Measurements from ENCODE around the gene FOXP1. TPM values are rescaled to one million over a fixed set of nuclear protein-coding genes. Genes with fewer than 3 reads are reported as not detected.

The FOXP1 gene
- total and polyA plus RNA-seq, 9 of the 15 experiments (the other 6 are each of a cell fraction or from before 2014, with no cell fraction given), result 7.7 to 34.5 (median 13.7) TPM

DNA sequence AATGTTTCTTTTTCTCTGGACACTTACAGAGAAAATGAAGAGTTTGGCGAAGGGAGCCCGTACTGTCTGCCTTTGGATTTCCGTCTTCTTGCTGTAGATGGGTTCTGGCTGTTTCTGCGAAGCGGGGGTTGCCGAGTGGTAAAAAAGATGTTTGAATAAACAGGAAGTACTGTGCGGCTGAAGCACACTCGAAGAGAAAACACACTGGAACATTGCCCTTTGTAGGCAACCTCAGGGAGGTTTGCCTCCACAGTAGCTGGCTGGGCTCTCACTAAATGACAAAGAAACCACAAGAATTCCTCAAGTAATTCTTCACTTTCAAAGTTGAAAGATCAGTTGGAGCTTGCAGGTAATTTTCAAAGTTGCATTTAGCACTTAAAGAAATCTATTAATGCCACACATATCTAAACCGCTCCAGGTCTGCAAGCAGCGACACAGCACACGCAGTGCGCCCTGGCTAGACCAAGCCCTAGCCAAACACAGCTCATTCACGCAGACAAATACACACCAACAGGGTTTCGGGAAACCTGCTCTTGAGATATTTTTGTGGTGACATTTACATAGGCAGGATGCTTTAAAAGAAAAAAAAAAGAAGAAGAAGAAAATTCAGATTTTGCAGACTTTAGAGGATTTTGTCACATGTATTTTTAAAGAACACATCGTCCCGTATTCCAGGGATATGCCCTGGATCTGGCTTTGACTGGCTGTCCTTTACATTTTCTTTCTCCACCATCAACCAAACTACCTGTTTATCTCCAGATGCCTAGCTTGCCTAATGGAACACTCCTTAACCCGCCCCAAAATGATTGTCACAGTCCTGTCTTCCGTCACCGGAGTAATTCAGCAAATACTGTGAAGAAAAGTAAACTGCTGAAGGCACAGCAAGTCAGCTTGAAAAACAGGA lies 452.8 kb downstream of the FOXP1 start (continued):
- TF ChIP-seq FOXJ2 (tag; IDR thresholded peaks at IDR 0.05) (peak; percentile 68), HNRNPLL (IDR thresholded peaks at IDR 0.05; ENCODE audit: low read depth, low read length, poor library complexity, severe bottlenecking) (no peak), MTF1 (CRISPR knock-in tag; IDR thresholded peaks at IDR 0.05; ENCODE audit: borderline replicate concordance) (no peak), NR2C1 (IDR thresholded peaks at IDR 0.05) (no peak), NR2C1 (tag; IDR thresholded peaks at IDR 0.05) (no peak), CTBP1 (IDR thresholded peaks at IDR 0.05; ENCODE audit: borderline replicate concordance) (peak; percentile 32), MAZ (CRISPR knock-in tag; conservative IDR thresholded peaks at IDR 0.05 in 1 of 2, IDR thresholded peaks at IDR 0.05 in 1 of 2) (0 out of 4 replicates have a peak, but pooled peaks of 1 of the 2 experiments have one; percentile 19), SPI1 (IDR thresholded peaks at IDR 0.05; ENCODE audit: borderline replicate concordance, low read depth, low read length) (0 out of 2 replicates have a peak, but pooled peaks have one; percentile 40), PCBP2 (IDR thresholded peaks at IDR 0.05; ENCODE audit: low read depth, low read length, poor library complexity, severe bottlenecking) (no peak), TBP (optimal IDR thresholded peaks at IDR 0.05; ENCODE audit: low read depth, low read length) (peak; percentile 46), ZNF764 (CRISPR knock-in tag; IDR thresholded peaks at IDR 0.05; ENCODE audit: low read depth) (no peak), ZBTB8A (IDR thresholded peaks at IDR 0.05; ENCODE audit: partially characterized antibody) (no peak), PHF8 (IDR thresholded peaks at IDR 0.05; ENCODE audit: borderline replicate concordance, low read length) (peak; percentile 25; the same call in 1 of the 2 replicates), ZNF644 (tag; IDR thresholded peaks at IDR 0.05; ENCODE audit: low read depth) (no peak), SUPT5H (IDR thresholded peaks at IDR 0.05) (0 out of 2 replicates have a peak, but pooled peaks have one; percentile 38), ESRRA (IDR thresholded peaks at IDR 0.05; ENCODE audit: borderline replicate concordance, low read depth) (0 out of 2 replicates have a peak, but pooled peaks have one; percentile 16), MCM2 (IDR thresholded peaks at IDR 0.05; ENCODE audit: low read depth) (no peak), NUFIP1 (IDR thresholded peaks at IDR 0.05; ENCODE audit: partially characterized antibody) (no peak), ZBTB43 (CRISPR knock-in tag; IDR thresholded peaks at IDR 0.05) (no peak), ELF1 (tag; IDR thresholded peaks at IDR 0.05) (peak; percentile 66; the same call in 1 of the 2 replicates), ZFP30 (CRISPR knock-in tag; IDR thresholded peaks at IDR 0.05; ENCODE audit: borderline replicate concordance) (no peak), ZNF175 (CRISPR knock-in tag; IDR thresholded peaks at IDR 0.05; ENCODE audit: low read depth) (no peak), CREB1 (IDR thresholded peaks at IDR 0.05) (no peak), CREB1 (CRISPR knock-in tag; IDR thresholded peaks at IDR 0.05) (no peak), ZNF696 (CRISPR knock-in tag; conservative IDR thresholded peaks at IDR 0.05) (no peak)
- TF ChIP-seq, protein P1, sequence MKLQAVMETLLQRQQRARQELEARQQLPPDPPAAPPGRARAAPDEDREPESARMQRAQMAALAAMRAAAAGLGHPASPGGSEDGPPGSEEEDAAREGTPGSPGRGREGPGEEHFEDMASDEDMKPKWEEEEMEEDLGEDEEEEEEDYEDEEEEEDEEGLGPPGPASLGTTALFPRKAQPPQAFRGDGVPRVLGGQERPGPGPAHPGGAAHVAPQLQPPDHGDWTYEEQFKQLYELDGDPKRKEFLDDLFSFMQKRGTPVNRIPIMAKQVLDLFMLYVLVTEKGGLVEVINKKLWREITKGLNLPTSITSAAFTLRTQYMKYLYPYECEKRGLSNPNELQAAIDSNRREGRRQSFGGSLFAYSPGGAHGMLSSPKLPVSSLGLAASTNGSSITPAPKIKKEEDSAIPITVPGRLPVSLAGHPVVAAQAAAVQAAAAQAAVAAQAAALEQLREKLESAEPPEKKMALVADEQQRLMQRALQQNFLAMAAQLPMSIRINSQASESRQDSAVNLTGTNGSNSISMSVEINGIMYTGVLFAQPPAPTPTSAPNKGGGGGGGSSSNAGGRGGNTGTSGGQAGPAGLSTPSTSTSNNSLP (IDR thresholded peaks at IDR 0.05; ENCODE audit: borderline replicate concordance, low read depth, low read length), result no peak
